SK-N-SH treated with all-trans-retinoic acid at 6 μM for 48 hours (cell line): Measurements from ENCODE around the gene CHSY3.

Experiments used
- ARNTL ChIP-seq: fragments of 450-650 bp; formaldehyde crosslinking; IDR thresholded peaks from 2 replicates; pipeline ENCODE4 v1.5.0; 2020; ENCODE audit warnings: low read depth, mild to moderate bottlenecking, moderate library complexity, borderline replicate concordance
- CSDC2 ChIP-seq: fragments of 250-450 bp; sonication (Bioruptor Pico); IDR thresholded peaks from 2 replicates; pipeline ENCODE4 v1.5.0; 2020; ENCODE audit warnings: mild to moderate bottlenecking, moderate library complexity
- ESRRG ChIP-seq: fragments of 250-450 bp; sonication (Bioruptor Pico); IDR thresholded peaks from 2 replicates; pipeline ENCODE4 v1.6.1; 2021; ENCODE audit warnings: mild to moderate bottlenecking
- OSR1 ChIP-seq: fragments of 250-450 bp; sonication (Bioruptor Pico); IDR thresholded peaks from 2 replicates; pipeline ENCODE4 v1.8.0; 2022; ENCODE audit warnings: moderate library complexity, mild to moderate bottlenecking, inconsistent platforms
- PPARA ChIP-seq: fragments of 250-450 bp; sonication (Bioruptor Pico); IDR thresholded peaks from 2 replicates; pipeline ENCODE4 v1.5.0; 2020; ENCODE audit warnings: mild to moderate bottlenecking, borderline replicate concordance
- TOX ChIP-seq: fragments of 250-450 bp; sonication (Bioruptor Pico); IDR thresholded peaks from 2 replicates; pipeline ENCODE4 v1.8.0; 2021; ENCODE audit warnings: mild to moderate bottlenecking, moderate library complexity, borderline replicate concordance
- ZC3H10 ChIP-seq: fragments of 250-450 bp; sonication (Bioruptor Pico); IDR thresholded peaks from 2 replicates; pipeline ENCODE4 v1.5.1; 2021; ENCODE audit warnings: mild to moderate bottlenecking, moderate library complexity
- ZFP30 ChIP-seq: fragments of 450-650 bp; formaldehyde crosslinking; IDR thresholded peaks from 2 replicates; pipeline ENCODE4 v1.5.0; 2022; ENCODE audit warnings: mild to moderate bottlenecking, moderate library complexity
- ZNF70 ChIP-seq: fragments of 450-650 bp; formaldehyde crosslinking; IDR thresholded peaks from 2 replicates; pipeline ENCODE4 v1.5.0; 2020; ENCODE audit warnings: mild to moderate bottlenecking, moderate library complexity
- ZNF8 ChIP-seq: fragments of 450-650 bp; formaldehyde crosslinking; IDR thresholded peaks from 2 replicates; pipeline ENCODE4 v1.5.0; 2020; ENCODE audit warnings: mild to moderate bottlenecking, moderate library complexity
- TF ChIP-seq, protein P1 (sequence below): fragments of 250-450 bp; sonication (Bioruptor Pico); IDR thresholded peaks from 2 replicates; pipeline ENCODE4 v1.5.1; 2020; ENCODE audit warnings: low read depth, mild to moderate bottlenecking, moderate library complexity
- TF ChIP-seq, protein P2 (sequence below): fragments of 250-450 bp; sonication (Bioruptor Pico); IDR thresholded peaks from 2 replicates; pipeline ENCODE4 v1.8.0; 2020; ENCODE audit warnings: mild to moderate bottlenecking, moderate library complexity, borderline replicate concordance

DNA sequence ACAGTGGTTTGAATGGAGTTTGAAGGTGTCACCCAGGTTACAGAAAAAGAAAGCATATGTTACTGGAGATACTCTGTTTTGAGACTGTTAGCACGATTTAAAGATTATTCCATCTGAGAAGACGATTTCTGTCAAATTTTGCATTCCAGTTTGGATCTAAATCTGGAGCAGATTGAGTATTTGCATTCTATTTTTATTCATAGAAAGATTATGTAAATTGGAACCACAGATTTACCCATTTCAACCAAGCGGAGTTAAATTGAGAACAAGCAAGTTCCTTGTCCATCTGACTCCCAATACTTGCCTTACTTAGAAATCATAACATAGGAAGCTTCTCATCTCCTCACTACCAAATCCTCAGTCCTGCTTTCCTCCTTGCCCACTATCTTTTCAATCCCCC lies 255.7 kb downstream of the CHSY3 start:
- TF ChIP-seq, protein P1, sequence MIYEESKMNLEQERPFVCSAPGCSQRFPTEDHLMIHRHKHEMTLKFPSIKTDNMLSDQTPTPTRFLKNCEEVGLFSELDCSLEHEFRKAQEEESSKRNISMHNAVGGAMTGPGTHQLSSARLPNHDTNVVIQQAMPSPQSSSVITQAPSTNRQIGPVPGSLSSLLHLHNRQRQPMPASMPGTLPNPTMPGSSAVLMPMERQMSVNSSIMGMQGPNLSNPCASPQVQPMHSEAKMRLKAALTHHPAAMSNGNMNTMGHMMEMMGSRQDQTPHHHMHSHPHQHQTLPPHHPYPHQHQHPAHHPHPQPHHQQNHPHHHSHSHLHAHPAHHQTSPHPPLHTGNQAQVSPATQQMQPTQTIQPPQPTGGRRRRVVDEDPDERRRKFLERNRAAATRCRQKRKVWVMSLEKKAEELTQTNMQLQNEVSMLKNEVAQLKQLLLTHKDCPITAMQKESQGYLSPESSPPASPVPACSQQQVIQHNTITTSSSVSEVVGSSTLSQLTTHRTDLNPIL (CRISPR knock-in tag) = no peak
- no peak for TF ChIP-seq ZNF8 (CRISPR knock-in tag)
- no peak for TF ChIP-seq ESRRG (CRISPR knock-in tag)
- TF ChIP-seq ZC3H10 (CRISPR knock-in tag) = no peak
- no peak for TF ChIP-seq PPARA (CRISPR knock-in tag)
- TF ChIP-seq, protein P2, sequence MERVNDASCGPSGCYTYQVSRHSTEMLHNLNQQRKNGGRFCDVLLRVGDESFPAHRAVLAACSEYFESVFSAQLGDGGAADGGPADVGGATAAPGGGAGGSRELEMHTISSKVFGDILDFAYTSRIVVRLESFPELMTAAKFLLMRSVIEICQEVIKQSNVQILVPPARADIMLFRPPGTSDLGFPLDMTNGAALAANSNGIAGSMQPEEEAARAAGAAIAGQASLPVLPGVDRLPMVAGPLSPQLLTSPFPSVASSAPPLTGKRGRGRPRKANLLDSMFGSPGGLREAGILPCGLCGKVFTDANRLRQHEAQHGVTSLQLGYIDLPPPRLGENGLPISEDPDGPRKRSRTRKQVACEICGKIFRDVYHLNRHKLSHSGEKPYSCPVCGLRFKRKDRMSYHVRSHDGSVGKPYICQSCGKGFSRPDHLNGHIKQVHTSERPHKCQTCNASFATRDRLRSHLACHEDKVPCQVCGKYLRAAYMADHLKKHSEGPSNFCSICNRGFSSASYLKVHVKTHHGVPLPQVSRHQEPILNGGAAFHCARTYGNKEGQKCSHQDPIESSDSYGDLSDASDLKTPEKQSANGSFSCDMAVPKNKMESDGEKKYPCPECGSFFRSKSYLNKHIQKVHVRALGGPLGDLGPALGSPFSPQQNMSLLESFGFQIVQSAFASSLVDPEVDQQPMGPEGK (CRISPR knock-in tag) = no peak
- TF ChIP-seq ZNF70 (CRISPR knock-in tag) = no peak
- TF ChIP-seq ZFP30 (CRISPR knock-in tag) = no peak
- TF ChIP-seq OSR1 (CRISPR knock-in tag) = no peak
- no peak for TF ChIP-seq TOX (CRISPR knock-in tag)
- no peak for TF ChIP-seq CSDC2 (CRISPR knock-in tag)
- no peak for TF ChIP-seq ARNTL (CRISPR knock-in tag)
